Muscle layer of colon (tissue), 2 donors: ENCODE results near the gene HSPA1A.
"Not testable (repeated sequence)": the region's sequence is repeated elsewhere in the genome, so short reads cannot be mapped to it uniquely, and the experiment has no call there.

Experiments
- H3K27ac ChIP-seq: one replicate; pipeline ENCODE4 v1.7.0; 2013; ENCODE audit warnings: low read depth, mild to moderate bottlenecking, low read length, moderate library complexity
- H3K27me3 ChIP-seq, 2 donors: one replicate each; pipeline ENCODE4 v1.7.0; 2013; ENCODE audit warnings: low read length in 2 of 2, mild to moderate bottlenecking in 2 of 2; ENCODE audit not compliant: insufficient read depth in 2 of 2, control insufficient read depth in 1 of 2
- H3K36me3 ChIP-seq: one replicate; pipeline ENCODE4 v1.7.0; 2013; ENCODE audit warnings: mild to moderate bottlenecking, low read length; ENCODE audit not compliant: insufficient read depth
- H3K4me1 ChIP-seq: one replicate; pipeline ENCODE4 v1.7.0; 2013; ENCODE audit warnings: mild to moderate bottlenecking, low read length; ENCODE audit not compliant: insufficient read depth
- H3K4me3 ChIP-seq, 2 donors: one replicate each; pipeline ENCODE4 v1.7.0; 2013; ENCODE audit warnings: low read length in 2 of 2, low read depth in 1 of 2, mild to moderate bottlenecking in 1 of 2, moderate library complexity in 1 of 2
- H3K9ac ChIP-seq: one replicate; pipeline ENCODE4 v1.7.0; 2013; ENCODE audit warnings: low read length
- H3K9me3 ChIP-seq: one replicate; pipeline ENCODE4 v1.7.0; 2013; ENCODE audit warnings: mild to moderate bottlenecking, low read length
- donor health status: abdominal sarcoma.
- donor health status: Adenocarcinoma of cecum.

HSPA1A gene

DNA sequence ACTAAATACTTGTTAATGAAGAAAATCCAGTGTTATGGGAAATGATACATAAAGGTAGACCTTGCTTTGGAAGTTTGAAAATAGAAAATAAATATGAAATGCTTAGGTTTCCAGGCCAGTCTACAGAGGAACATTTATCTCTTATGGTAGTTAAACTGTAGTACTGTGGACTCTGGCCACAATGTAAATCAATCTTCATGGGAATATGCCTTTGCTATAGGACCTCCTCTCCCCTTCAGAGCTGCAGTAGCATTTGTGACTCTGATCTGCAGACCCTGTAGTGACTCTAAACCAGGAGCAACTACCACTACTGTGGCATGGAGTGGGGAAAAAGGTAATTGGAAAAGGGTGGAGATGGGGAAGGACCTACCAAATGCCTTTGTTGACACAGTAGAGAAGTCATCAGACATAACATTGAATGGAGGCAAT lies 4.5 kb downstream of the HSPA1A start:
- H3K4me1 ChIP-seq, result peaks cover 35% of the 10 kb centered on the region
- no peaks in the 10 kb centered on the region for H3K9me3 ChIP-seq
- H3K27ac ChIP-seq, result peak overlapping the region; percentile 41
- no peak overlapping the region for H3K9ac ChIP-seq
- no peaks in the 10 kb centered on the region for H3K36me3 ChIP-seq
- no peak overlapping the region for H3K4me3 ChIP-seq
- H3K27me3 ChIP-seq, result no peaks in the 10 kb centered on the region

DNA sequence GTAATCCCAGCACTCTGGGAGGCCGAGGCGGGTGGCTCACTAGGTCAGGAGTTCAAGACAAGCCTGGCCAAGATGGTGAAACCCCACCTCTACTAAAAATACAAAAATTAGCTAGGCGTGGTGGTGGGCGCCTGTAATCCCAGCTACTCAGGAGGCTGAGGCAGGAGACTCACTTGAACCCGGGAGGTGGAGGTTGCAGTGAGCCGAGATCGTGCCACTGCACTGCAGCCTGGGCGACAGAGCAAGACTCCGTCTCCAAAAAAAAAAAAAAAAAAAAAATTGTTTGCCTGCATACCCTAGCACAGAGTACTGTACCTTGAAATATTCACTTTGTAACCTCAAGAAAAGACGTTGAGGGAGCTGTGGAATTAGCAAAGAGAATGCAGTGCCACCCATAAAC lies 5.1 kb downstream of the HSPA1A start:
- H3K4me1 ChIP-seq, result peaks cover 37% of the 10 kb centered on the region
- H3K9ac ChIP-seq, H3K4me3 ChIP-seq, H3K36me3 ChIP-seq, H3K27me3 ChIP-seq, H3K9me3 ChIP-seq: not testable (repeated sequence)
- H3K27ac ChIP-seq, result peak overlapping the region; percentile 94

DNA sequence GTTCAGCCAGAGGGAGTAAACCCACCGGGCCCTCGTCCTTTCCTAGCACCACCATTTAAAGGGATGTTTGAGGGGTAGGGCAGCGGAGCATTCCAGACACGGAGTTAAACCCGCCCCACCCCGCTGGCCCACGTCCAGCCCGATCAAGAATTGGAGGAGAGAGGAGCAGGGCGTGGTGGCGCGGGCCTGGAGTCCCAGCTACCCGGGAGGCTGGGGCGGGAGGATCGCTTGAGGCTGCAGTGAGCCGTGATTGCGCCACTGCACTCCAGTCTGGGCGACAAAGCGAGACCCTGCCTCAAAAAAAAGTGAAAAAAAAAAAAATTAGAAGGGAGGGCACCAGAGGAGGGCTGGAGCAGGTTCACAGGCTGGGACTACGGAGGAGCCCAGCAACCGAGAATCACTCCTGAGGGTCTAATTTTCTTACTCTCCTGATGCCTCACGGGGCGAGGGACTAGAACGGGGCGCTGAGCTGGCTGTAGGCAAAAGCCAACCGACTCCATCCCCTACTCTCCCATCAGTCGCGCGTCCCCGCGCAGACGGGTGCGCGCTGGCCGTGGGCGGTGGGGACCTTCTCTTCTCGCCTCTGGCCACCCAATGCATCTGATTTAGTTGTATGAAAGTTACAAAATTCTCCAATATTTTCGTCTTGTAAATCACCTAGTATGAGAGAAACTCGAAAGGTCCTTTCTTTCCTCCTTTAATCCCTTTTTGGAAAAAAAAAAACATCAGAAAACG lies 6.1 kb downstream of the HSPA1A start:
- Histone ChIP-seq H3K9ac (peak overlapping the region; percentile 68), H3K27me3 (no peaks in the 10 kb centered on the region), H3K36me3 (no peaks in the 10 kb centered on the region), H3K27ac (peak overlapping the region; percentile 94), H3K4me1 (peaks cover 48% of the 10 kb centered on the region), H3K9me3 (no peaks in the 10 kb centered on the region), H3K4me3 (peak overlapping the region; percentile 66 to 74)

DNA sequence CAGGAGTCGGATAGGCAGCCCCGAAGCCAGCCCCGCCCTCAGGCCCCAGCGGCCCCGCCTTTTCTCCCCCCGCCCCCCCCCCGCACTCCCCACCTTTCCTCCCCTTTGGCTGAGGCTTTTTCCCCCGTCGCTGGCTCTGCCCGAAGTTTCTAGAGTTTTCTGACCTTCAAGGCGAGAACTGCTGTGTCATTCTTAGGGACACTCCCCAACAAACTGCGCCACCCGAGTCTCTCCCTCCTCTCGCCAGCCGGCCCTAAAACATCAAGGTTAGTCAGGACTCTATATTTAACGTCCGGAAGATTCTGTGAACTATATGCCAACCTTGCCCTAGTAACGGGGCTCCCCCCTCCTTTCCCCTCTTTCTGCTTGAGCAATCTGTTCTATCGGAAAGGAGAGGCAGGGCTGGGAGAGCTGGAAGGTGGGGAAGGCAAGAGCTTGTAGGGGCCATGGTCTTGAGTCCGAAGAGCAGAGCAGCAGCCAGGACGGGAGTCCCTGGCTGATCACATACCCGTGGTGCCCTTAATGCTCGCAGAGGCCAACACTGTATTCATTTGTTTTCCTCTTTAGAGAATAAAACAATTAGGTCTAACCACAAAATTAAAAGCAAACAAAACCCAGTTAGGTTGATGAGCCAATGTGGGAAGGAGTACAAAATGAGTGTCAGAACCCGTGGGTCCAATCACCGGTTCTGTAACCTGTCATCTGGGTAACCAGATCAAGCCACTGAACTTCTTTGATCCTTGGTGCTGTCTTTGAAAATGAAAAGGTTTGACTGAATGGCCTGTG lies 6.9 kb downstream of the HSPA1A start:
- peak overlapping the region; percentile 94 for H3K27ac ChIP-seq
- H3K27me3 ChIP-seq, result no peaks in the 10 kb centered on the region
- H3K9me3 ChIP-seq, result no peaks in the 10 kb centered on the region
- no peaks in the 10 kb centered on the region for H3K36me3 ChIP-seq
- peak overlapping the region; percentile 95 for H3K9ac ChIP-seq
- peaks cover 48% of the 10 kb centered on the region for H3K4me1 ChIP-seq
- peak overlapping the region; percentile 66 to 74 for H3K4me3 ChIP-seq

DNA sequence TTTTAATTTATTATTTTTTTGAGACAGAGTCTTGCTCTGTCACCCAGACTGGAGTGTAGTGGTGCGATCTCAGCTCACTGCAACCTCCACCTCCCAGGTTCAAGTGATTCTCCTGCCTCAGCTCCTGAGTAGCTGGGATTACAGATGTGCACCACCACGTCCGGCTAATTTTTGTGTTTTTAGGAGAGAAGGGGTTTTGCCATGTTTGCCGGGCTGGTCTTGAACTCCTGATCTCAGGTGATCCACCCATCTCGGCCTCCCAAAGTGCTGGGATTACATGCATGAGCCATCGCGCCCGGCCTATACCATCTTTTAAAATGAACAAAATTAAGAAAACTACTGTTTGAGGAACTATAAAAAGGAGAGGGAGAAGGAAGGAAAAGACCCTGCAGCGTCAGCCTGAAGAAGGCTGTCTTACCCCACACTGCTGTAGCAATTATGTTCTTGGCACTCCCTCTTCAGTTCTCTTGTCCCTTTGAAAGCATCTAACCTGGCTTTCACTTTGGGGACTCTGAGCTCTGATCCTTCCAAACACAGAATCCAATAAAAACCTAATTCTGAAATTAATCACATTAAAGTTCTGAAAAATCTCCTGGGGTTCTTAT lies 8.4 kb downstream of the HSPA1A start:
- H3K36me3 ChIP-seq, H3K4me3 ChIP-seq, H3K27ac ChIP-seq, H3K27me3 ChIP-seq, H3K9me3 ChIP-seq, H3K9ac ChIP-seq: not testable (repeated sequence)
- H3K4me1 ChIP-seq, result peaks cover 37% of the 10 kb centered on the region

DNA sequence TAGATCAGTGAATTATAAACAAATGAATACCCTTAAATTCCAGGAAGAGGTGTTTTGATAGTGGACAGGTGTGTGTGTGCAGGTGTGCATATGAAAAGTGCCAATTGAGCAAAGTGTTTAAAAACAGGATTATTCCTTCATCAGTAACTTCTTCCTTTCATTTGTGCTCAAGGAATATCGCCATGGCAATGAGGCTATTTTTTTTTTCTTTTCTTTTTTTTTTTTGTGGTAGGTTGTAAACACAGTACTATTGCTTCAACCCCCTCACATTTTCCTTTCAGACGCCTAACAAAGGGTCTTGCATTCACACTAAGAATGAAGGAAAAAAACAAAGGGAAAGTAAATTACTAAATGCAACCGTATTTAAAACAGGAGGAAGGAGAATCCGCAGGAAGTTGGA lies 10.2 kb downstream of the HSPA1A start:
- Histone ChIP-seq H3K4me3 (no peak overlapping the region), H3K9ac (no peak overlapping the region)

DNA sequence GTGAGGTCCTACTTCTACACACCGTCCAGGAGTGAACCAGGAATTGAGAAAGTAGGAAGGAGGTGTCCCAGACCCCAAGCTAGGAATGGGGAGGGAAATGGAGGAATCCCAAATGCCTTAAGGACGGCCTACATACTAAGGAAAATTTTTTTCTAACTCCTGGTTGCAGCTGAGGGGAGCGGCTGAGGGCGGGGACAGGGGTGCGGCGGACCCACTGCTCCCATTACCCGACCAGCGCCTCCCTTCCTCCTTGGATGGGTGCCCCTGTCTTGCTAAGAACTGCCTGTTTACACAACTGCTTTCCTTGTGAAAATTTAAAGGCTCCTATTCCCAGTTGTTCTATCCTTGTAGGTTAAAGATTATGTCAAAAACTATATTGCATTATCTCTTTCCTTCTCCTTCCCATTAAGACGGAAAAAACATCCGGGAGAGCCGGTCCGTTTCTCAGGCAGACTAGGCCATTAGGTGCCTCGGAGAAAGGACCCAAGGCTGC lies 11.5 kb downstream of the HSPA1A start:
- peaks cover 29% of the 10 kb centered on the region for H3K4me1 ChIP-seq

More for the DNA sequence above, 10.2 kb downstream of the HSPA1A start:
- H3K27ac ChIP-seq, result peak overlapping the region; percentile 68
- H3K9me3 ChIP-seq, result no peaks in the 10 kb centered on the region
- H3K27me3 ChIP-seq, result no peaks in the 10 kb centered on the region
- peaks cover 29% of the 10 kb centered on the region for H3K4me1 ChIP-seq
- H3K36me3 ChIP-seq, result no peaks in the 10 kb centered on the region

DNA sequence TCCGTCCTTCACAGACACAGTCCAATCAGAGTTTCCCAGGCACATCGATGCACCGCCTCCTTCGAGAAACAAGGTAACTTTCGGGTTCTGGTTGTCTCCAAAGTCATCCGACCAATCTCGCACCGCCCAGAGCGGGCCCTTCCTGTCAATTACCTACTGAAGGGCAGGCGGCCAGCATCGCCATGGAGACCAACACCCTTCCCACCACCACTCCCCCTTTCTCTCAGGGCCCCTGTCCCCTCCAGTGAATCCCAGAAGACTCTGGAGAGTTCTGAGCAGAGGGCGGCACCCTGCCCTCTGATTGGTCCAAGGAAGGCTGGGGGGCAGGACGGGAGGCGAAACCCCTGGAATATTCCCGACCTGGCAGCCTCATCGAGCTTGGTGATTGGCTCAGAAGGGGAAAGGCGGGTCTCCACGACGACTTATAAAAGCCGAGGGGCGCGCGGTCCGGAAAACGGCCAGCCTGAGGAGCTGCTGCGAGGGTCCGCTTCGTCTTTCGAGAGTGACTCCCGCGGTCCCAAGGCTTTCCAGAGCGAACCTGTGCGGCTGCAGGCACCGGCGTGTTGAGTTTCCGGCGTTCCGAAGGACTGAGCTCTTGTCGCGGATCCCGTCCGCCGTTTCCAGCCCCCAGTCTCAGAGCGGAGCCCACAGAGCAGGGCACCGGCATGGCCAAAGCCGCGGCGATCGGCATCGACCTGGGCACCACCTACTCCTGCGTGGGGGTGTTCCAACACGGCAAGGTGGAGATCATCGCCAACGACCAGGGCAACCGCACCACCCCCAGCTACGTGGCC lies 12.1 kb downstream of the HSPA1A start, which contains the start of gene HSPA1B:
Gene HSPA1B (plus strand): TSS at position 453 of the 794 bp plus-strand sequence. CDS start 213 bp downstream, at position 666.
- H3K36me3 ChIP-seq, result no peaks in the 10 kb centered on the region
- peak within 1 kb of the TSS; percentile 62 to 73 for H3K4me3 ChIP-seq
- H3K4me1 ChIP-seq, result peaks cover 29% of the 10 kb centered on the region
- peak within 1 kb of the TSS; percentile 89 for H3K9ac ChIP-seq
- no peaks in the 10 kb centered on the region for H3K9me3 ChIP-seq
- peak within 1 kb of the TSS; percentile 78 for H3K27ac ChIP-seq
- H3K27me3 ChIP-seq, result no peaks in the 10 kb centered on the region

More for the DNA sequence above, 11.5 kb downstream of the HSPA1A start:
- Histone ChIP-seq H3K27ac (peak overlapping the region; percentile 78), H3K4me3 (peak overlapping the region; percentile 5 to 62), H3K9me3 (no peaks in the 10 kb centered on the region), H3K36me3 (no peaks in the 10 kb centered on the region), H3K9ac (peak overlapping the region; percentile 89), H3K27me3 (no peaks in the 10 kb centered on the region)

DNA sequence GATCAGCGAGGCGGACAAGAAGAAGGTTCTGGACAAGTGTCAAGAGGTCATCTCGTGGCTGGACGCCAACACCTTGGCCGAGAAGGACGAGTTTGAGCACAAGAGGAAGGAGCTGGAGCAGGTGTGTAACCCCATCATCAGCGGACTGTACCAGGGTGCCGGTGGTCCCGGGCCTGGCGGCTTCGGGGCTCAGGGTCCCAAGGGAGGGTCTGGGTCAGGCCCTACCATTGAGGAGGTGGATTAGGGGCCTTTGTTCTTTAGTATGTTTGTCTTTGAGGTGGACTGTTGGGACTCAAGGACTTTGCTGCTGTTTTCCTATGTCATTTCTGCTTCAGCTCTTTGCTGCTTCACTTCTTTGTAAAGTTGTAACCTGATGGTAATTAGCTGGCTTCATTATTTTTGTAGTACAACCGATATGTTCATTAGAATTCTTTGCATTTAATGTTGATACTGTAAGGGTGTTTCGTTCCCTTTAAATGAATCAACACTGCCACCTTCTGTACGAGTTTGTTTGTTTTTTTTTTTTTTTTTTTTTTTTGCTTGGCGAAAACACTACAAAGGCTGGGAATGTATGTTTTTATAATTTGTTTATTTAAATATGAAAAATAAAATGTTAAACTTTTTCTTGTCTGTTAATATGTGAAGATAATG lies 14.4 kb downstream of the HSPA1A start:
- peaks cover 33% of the 10 kb centered on the region for H3K4me1 ChIP-seq
- no peaks in the 10 kb centered on the region for H3K9me3 ChIP-seq
- peak overlapping the region; percentile 82 for H3K9ac ChIP-seq
- no peaks in the 10 kb centered on the region for H3K36me3 ChIP-seq
- peak overlapping the region; percentile 71 to 80 for H3K4me3 ChIP-seq
- peak overlapping the region; percentile 85 for H3K27ac ChIP-seq
- no peaks in the 10 kb centered on the region for H3K27me3 ChIP-seq

DNA sequence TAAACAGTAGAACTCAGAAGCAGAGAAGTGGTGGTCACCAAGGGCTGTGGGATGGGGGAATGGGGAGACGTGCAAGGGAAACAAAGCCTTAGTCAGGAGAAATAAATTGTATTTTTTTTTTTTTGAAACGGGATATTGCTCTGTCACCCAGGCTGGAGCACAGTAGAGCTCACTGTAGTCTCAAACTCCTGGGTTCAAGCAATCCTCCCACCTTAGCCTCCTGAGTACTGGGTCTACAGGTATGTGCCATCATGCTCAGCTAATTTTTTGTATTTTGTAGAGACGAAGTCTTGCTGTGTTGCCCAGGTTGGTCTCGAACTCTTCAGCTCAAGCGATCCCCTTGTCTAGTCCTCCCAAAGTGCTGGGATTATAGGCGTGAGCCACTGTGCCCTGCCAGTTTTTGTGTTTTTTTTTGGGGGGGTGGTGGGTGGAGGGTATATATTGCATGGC lies 15.6 kb downstream of the HSPA1A start:
- peak overlapping the region; percentile 82 for H3K9ac ChIP-seq
- no peaks in the 10 kb centered on the region for H3K9me3 ChIP-seq
- H3K4me3 ChIP-seq, result peak overlapping the region; percentile 71 to 80
- peaks cover 30% of the 10 kb centered on the region for H3K4me1 ChIP-seq
- no peaks in the 10 kb centered on the region for H3K36me3 ChIP-seq
- H3K27ac ChIP-seq, result peak overlapping the region; percentile 85
- H3K27me3 ChIP-seq, result no peaks in the 10 kb centered on the region
